ENCODE measurements around the gene POU5F2.

The POU5F2 gene

GRCh38 chr5:93717162-93717561 lies 24.2 kb downstream of the POU5F2 start:
- in situ Hi-C loops (cut with HindIII; ENCODE audit: low sequenced_read_pairs): no loop called here

GRCh38 chr5:93716453-93716852 lies 24.9 kb downstream of the POU5F2 start:
- in situ Hi-C loops (cut with HindIII; ENCODE audit: low sequenced_read_pairs): no loop called here

GRCh38 chr5:93715761-93716160 lies 25.6 kb downstream of the POU5F2 start:
- in situ Hi-C loops (cut with HindIII; ENCODE audit: low sequenced_read_pairs): no loop called here

- in situ Hi-C loops (cut with HindIII; ENCODE audit: low sequenced_read_pairs): no loop called here
These were observed 26.1 kb downstream of the POU5F2 start for GRCh38 chr5:93715327-93715726.

- in situ Hi-C loops (cut with HindIII; ENCODE audit: low sequenced_read_pairs): no loop called here
These were observed 33.0 kb downstream of the POU5F2 start for GRCh38 chr5:93708442-93708841.

- in situ Hi-C loops (cut with HindIII; ENCODE audit: low sequenced_read_pairs): no loop called here
These were observed 35.5 kb downstream of the POU5F2 start for GRCh38 chr5:93705896-93706295.

- in situ Hi-C loops (cut with HindIII; ENCODE audit: low sequenced_read_pairs): no loop called here
These were observed 36.4 kb downstream of the POU5F2 start for GRCh38 chr5:93704996-93705395.

GRCh38 chr5:93691997-93692396 lies 49.4 kb downstream of the POU5F2 start:
- in situ Hi-C loops (cut with HindIII; ENCODE audit: low sequenced_read_pairs): no loop called here

Data from endothelial cell of hepatic sinusoid (primary cell).